ENCODE results near the gene LRCH1.

Gene LRCH1

GRCh38 chr13:46782066-46782465 is 229.1 kb downstream of the LRCH1 start:
- no peak overlapping the region for H3K4me3 ChIP-seq (ENCODE audit: low read depth, low read length)
- ChIA-PET POLR2A (no interaction called here), CTCF (no interaction called here)
- DNase-seq (ENCODE audit: low read depth, low spot score) = no peak
- no peak for TF ChIP-seq CTCF (IDR thresholded peaks at IDR 0.05; ENCODE audit: insufficient read depth, low read length, missing control alignments)

GRCh38 chr13:46782691-46783090 is 229.7 kb downstream of the LRCH1 start:
- DNase-seq (ENCODE audit: low read depth, low spot score) = no peak
- no peak overlapping the region for H3K4me3 ChIP-seq (ENCODE audit: low read depth, low read length)
- no peak for TF ChIP-seq CTCF (IDR thresholded peaks at IDR 0.05; ENCODE audit: insufficient read depth, low read length, missing control alignments)
- POLR2A ChIA-PET = no interaction called here
- CTCF ChIA-PET = interaction anchor here (0.8 kb wide), 1 partner anchor 17 kb away, joined by 3 read pairs; no protein-coding TSS in a partner anchor

GRCh38 chr13:46783504-46783903 is 230.5 kb downstream of the LRCH1 start:
- ChIA-PET POLR2A (no interaction called here), CTCF (no interaction called here)
- TF ChIP-seq CTCF (IDR thresholded peaks at IDR 0.05; ENCODE audit: insufficient read depth, low read length, missing control alignments) = no peak
- H3K4me3 ChIP-seq (ENCODE audit: low read depth, low read length) = no peak overlapping the region
- no peak for DNase-seq (ENCODE audit: low read depth, low spot score)

- POLR2A ChIA-PET = no interaction called here
- H3K4me3 ChIP-seq (ENCODE audit: low read depth, low read length) = no peak overlapping the region
- CTCF ChIA-PET = interaction anchor here (0.9 kb wide), 1 partner anchor 31 kb away, joined by 3 read pairs; no protein-coding TSS in a partner anchor
- DNase-seq (ENCODE audit: low read depth, low spot score) = no peak
- TF ChIP-seq CTCF (IDR thresholded peaks at IDR 0.05; ENCODE audit: insufficient read depth, low read length, missing control alignments) = no peak
These were observed 242.4 kb downstream of the LRCH1 start for GRCh38 chr13:46795321-46795720.

GRCh38 chr13:46796129-46796514 is 243.2 kb downstream of the LRCH1 start:
- ChIA-PET CTCF (no interaction called here), POLR2A (interaction anchor here (0.6 kb wide), 1 partner anchor 1122 kb away, joined by 3 read pairs; no protein-coding TSS in a partner anchor)
- TF ChIP-seq CTCF (IDR thresholded peaks at IDR 0.05; ENCODE audit: insufficient read depth, low read length, missing control alignments) = no peak
- H3K4me3 ChIP-seq (ENCODE audit: low read depth, low read length) = peak overlapping the region; percentile 90
- DNase-seq (ENCODE audit: low read depth, low spot score) = no peak

GRCh38 chr13:46796515-46797474 is 243.8 kb downstream of the LRCH1 start, which contains the start of gene ESD:
Gene ESD (minus strand): TSS chr13:46797161. CDS start chr13:46791413, 5,748 bp downstream.
- POLR2A ChIA-PET = interaction anchor here (0.6 kb wide), 1 partner anchor 1122 kb away, joined by 3 read pairs; no protein-coding TSS in a partner anchor
- CTCF ChIA-PET = no interaction called here
- peak; percentile 38 for DNase-seq (ENCODE audit: low read depth, low spot score)

More at GRCh38 chr13:46796515-46797474, 243.8 kb downstream of the LRCH1 start, which contains the start of gene ESD:
- no peak for TF ChIP-seq CTCF (IDR thresholded peaks at IDR 0.05; ENCODE audit: insufficient read depth, low read length, missing control alignments)
- H3K4me3 ChIP-seq (ENCODE audit: low read depth, low read length) = peak within 1 kb of the TSS; percentile 90

Data from AG04449 (cell line).